GM23338 (cell line): ENCODE measurements around the gene KCNB1. TPM values are rescaled to one million over a fixed set of nuclear protein-coding genes. Genes with fewer than 3 reads are reported as not detected.
A peak's percentile ranks its signal among the peaks of the same experiment; 100 is the strongest.

Source experiments
- ATAC-seq: fragments of 200-7000 bp; cut with Tn5 transposase; 3 replicates; pipeline ENCODE4 v1.9.1; 2020
- DNase-seq: peaks from one replicate; pipeline ENCODE4 v3.0.0-alpha.2; 2015; ENCODE audit warnings: low spot score
- H2AFZ ChIP-seq: fragments of 200-600 bp; sonication (generic); 2 replicates; pipeline ENCODE4 v1.8.0; 2016; ENCODE audit warnings: antibody characterized with exemption, mild to moderate bottlenecking, moderate library complexity
- H3F3A ChIP-seq: fragments of 200-600 bp; sonication (generic); replicated peaks from 2 replicates; pipeline ENCODE4 v1.8.0; 2017; ENCODE audit warnings: antibody characterized with exemption, mixed run types, low read depth
- H3K27ac ChIP-seq: fragments of 200-600 bp; sonication (generic); 2 replicates; pipeline ENCODE4 v1.6.1; 2016; ENCODE audit warnings: low read depth
- H3K27me3 ChIP-seq: fragments of 200-600 bp; sonication (generic); 2 replicates; pipeline ENCODE4 v1.8.0; 2016; ENCODE audit warnings: mild to moderate bottlenecking, mixed run types, moderate library complexity; ENCODE audit not compliant: insufficient read depth
- H3K36me3 ChIP-seq: fragments of 200-600 bp; sonication (generic); 2 replicates; pipeline ENCODE4 v1.8.0; 2016; ENCODE audit warnings: mild to moderate bottlenecking; ENCODE audit not compliant: insufficient read depth
- H3K4me1 ChIP-seq: fragments of 200-600 bp; sonication (generic); 2 replicates; pipeline ENCODE4 v1.8.0; 2016; ENCODE audit warnings: mild to moderate bottlenecking, moderate library complexity; ENCODE audit not compliant: insufficient read depth
- H3K4me2 ChIP-seq: fragments of 200-600 bp; sonication (generic); 2 replicates; pipeline ENCODE4 v1.7.1; 2017; ENCODE audit warnings: mixed run types
- H3K4me3 ChIP-seq: fragments of 200-600 bp; sonication (generic); 2 replicates; pipeline ENCODE4 v1.6.1; 2016; ENCODE audit warnings: mixed run types
- H3K79me2 ChIP-seq: fragments of 200-600 bp; sonication (generic); replicated peaks from 2 replicates; pipeline ENCODE4 v1.8.0; 2017; ENCODE audit warnings: mild to moderate bottlenecking; ENCODE audit not compliant: insufficient read depth
- H3K9me2 ChIP-seq: fragments of 200-600 bp; sonication (generic); 2 replicates; pipeline ENCODE4 v1.8.0; 2017; ENCODE audit not compliant: insufficient read depth
- H4K20me1 ChIP-seq: fragments of 200-600 bp; sonication (generic); replicated peaks from 2 replicates; pipeline ENCODE4 v1.8.0; 2017; ENCODE audit warnings: mild to moderate bottlenecking; ENCODE audit not compliant: insufficient read depth
- H3K27ac Mint-ChIP-seq: 2 replicates; pipeline ENCODE4 v1.8.0; 2020; ENCODE audit warnings: inconsistent platforms, mild to moderate bottlenecking, moderate library complexity, mixed read lengths
- H3K27me3 Mint-ChIP-seq: 3 replicates; pipeline ENCODE4 v1.8.0; 2022; ENCODE audit warnings: low read depth, mild to moderate bottlenecking, moderate library complexity, mixed read lengths, inconsistent platforms; ENCODE audit not compliant: insufficient read depth, poor library complexity
- H3K36me3 Mint-ChIP-seq: 3 replicates; pipeline ENCODE4 v1.8.0; 2021; ENCODE audit warnings: low read depth, mild to moderate bottlenecking, inconsistent platforms, moderate library complexity, mixed read lengths
- H3K4me1 Mint-ChIP-seq: 3 replicates; pipeline ENCODE4 v1.8.0; 2020; ENCODE audit warnings: mild to moderate bottlenecking, inconsistent platforms, mixed read lengths
- H3K4me3 Mint-ChIP-seq: 3 replicates; pipeline ENCODE4 v1.8.0; 2021; ENCODE audit warnings: moderate library complexity, mild to moderate bottlenecking, inconsistent platforms, mixed read lengths
- H3K9me3 Mint-ChIP-seq: 3 replicates; pipeline ENCODE4 v1.8.0; 2020; ENCODE audit warnings: moderate library complexity, mild to moderate bottlenecking, inconsistent platforms, mixed read lengths
- STAT1 ChIP-seq: IDR thresholded peaks from one replicate; pipeline ENCODE4 v1.6.1; 2016; ENCODE audit warnings: antibody characterized with exemption; ENCODE audit not compliant: unreplicated experiment
- ZNF331 ChIP-seq: fragments of 250-450 bp; sonication (Bioruptor Pico); IDR thresholded peaks from 2 replicates; pipeline ENCODE4 v1.5.0; 2020; ENCODE audit warnings: low read depth, mild to moderate bottlenecking, moderate library complexity
- polyA plus RNA-seq: library from polyadenylated mRNA; unstranded; fragments of >200 nt; fragmentation: Nextera tagmentation; extraction: Ambion mirVana; gene quantifications from 2 replicates; pipeline ENCODE4 v1.2.1, GENCODE V29; 2016
- total RNA-seq: library from RNA; depleted of rRNA; stranded (reverse); fragments of >200 nt; shearing (Covaris generic); gene quantifications from 2 replicates; pipeline ENCODE4 v1.2.3, GENCODE V29; 2014
- TF ChIP-seq, protein P1 (sequence below): fragments of 250-450 bp; sonication (Bioruptor Pico); IDR thresholded peaks from 2 replicates; pipeline ENCODE4 v1.5.0; 2020; ENCODE audit warnings: mild to moderate bottlenecking, moderate library complexity
- TF ChIP-seq, protein P2 (sequence below): IDR thresholded peaks from 2 replicates; pipeline ENCODE4 v1.6.1; 2016; ENCODE audit warnings: antibody characterized with exemption
- TF ChIP-seq, protein P3 (sequence below), 2 experiments: fragments of 200-600 bp in 1 of 2; sonication (generic) in 1 of 2; conservative IDR thresholded peaks; 2 replicates each; pipeline versions ENCODE4 v1.5.1 to v1.6.1; 2016 to 2017; ENCODE audit warnings: antibody characterized with exemption in 2 of 2, low read depth in 2 of 2, mild to moderate bottlenecking in 2 of 2, moderate library complexity in 1 of 2

The KCNB1 gene
- total and polyA plus RNA-seq, 2 experiments from 2014 or later, result 0.28 to 0.29 TPM

DNA sequence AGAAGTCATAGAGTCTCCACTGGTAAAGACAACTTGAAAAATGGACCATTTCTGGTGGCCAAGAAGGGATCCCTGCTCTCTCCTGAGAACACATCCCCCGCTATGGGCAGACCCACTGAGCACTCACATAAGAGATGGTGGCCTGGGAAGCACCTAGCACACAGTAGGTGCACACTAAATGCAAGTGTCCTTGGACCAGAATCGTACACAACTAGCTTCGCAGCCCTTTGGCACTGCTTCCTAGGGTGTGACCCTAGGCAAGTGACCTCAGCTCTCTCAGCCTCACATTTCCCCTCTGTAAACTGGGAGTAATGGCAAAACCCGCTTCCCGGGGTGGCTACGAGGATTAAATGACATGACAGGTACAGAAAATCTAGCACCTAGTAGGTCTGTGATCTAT is 35.1 kb downstream of the KCNB1 start:
- Histone ChIP-seq H4K20me1 (no peaks in the 10 kb centered on the region; the same call in 1 of the 2 replicates), H3K36me3 (no peaks in the 10 kb centered on the region), H3K27me3 (no peaks in the 10 kb centered on the region), H3F3A (no peaks in the 10 kb centered on the region), H3K9me2 (no peaks in the 10 kb centered on the region), H3K4me3 (no peak overlapping the region), H3K4me1 (peaks cover 21% of the 10 kb centered on the region), H3K27ac (no peak overlapping the region), H3K79me2 (no peaks in the 10 kb centered on the region), H3K4me2 (peak overlapping the region; percentile 58; the same call in 1 of the 2 replicates), H2AFZ (peak overlapping the region; percentile 80; the same call in 1 of the 2 replicates)
- Mint-ChIP-seq H3K27ac (no peak overlapping the region), H3K36me3 (no peaks in the 10 kb centered on the region; the same call in 1 of the 3 replicates), H3K4me3 (no peak overlapping the region; the same call in 2 of the 3 replicates), H3K9me3 (no peaks in the 10 kb centered on the region), H3K27me3 (peaks cover 11% of the 10 kb centered on the region), H3K4me1 (peaks cover 54% of the 10 kb centered on the region)
- DNase-seq (no peak), ATAC-seq (no peak)
- no peak for TF ChIP-seq ZNF331 (CRISPR knock-in tag)

DNA sequence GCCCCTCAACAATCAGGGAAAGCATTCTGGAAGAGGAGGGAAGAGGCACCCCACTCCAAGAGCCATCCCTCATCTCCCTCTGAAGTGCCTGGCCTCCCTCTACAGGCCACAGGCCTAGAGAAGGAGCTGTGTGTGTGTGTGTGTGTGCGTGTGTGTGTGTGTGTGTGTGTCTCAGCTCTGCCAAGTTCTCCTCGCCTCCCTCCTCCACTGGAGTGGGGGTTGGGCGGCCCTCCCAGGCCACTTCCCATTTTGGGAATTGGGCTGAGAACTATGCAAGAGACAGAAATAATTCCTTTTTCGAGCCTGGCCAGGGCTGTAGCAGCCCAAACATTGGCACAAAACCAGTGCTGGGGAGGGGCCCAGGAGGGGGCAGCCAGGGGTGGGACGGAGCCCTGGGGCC is 35.7 kb downstream of the KCNB1 start:
- no peaks in the 10 kb centered on the region for H3K79me2 ChIP-seq
- H3F3A ChIP-seq, result no peaks in the 10 kb centered on the region
- H2AFZ ChIP-seq, result 0 out of 2 replicates have a peak overlapping the region, but pooled peaks have one; percentile 63
- no peaks in the 10 kb centered on the region for H3K9me2 ChIP-seq
- H3K27me3 ChIP-seq, result no peaks in the 10 kb centered on the region
- Mint-ChIP-seq H3K4me1 (peaks cover 54% of the 10 kb centered on the region), H3K9me3 (no peaks in the 10 kb centered on the region), H3K36me3 (no peaks in the 10 kb centered on the region; the same call in 1 of the 3 replicates), H3K4me3 (no peak overlapping the region), H3K27ac (no peak overlapping the region), H3K27me3 (peaks cover 11% of the 10 kb centered on the region)
- TF ChIP-seq STAT1, result no peak
- TF ChIP-seq, protein P1, sequence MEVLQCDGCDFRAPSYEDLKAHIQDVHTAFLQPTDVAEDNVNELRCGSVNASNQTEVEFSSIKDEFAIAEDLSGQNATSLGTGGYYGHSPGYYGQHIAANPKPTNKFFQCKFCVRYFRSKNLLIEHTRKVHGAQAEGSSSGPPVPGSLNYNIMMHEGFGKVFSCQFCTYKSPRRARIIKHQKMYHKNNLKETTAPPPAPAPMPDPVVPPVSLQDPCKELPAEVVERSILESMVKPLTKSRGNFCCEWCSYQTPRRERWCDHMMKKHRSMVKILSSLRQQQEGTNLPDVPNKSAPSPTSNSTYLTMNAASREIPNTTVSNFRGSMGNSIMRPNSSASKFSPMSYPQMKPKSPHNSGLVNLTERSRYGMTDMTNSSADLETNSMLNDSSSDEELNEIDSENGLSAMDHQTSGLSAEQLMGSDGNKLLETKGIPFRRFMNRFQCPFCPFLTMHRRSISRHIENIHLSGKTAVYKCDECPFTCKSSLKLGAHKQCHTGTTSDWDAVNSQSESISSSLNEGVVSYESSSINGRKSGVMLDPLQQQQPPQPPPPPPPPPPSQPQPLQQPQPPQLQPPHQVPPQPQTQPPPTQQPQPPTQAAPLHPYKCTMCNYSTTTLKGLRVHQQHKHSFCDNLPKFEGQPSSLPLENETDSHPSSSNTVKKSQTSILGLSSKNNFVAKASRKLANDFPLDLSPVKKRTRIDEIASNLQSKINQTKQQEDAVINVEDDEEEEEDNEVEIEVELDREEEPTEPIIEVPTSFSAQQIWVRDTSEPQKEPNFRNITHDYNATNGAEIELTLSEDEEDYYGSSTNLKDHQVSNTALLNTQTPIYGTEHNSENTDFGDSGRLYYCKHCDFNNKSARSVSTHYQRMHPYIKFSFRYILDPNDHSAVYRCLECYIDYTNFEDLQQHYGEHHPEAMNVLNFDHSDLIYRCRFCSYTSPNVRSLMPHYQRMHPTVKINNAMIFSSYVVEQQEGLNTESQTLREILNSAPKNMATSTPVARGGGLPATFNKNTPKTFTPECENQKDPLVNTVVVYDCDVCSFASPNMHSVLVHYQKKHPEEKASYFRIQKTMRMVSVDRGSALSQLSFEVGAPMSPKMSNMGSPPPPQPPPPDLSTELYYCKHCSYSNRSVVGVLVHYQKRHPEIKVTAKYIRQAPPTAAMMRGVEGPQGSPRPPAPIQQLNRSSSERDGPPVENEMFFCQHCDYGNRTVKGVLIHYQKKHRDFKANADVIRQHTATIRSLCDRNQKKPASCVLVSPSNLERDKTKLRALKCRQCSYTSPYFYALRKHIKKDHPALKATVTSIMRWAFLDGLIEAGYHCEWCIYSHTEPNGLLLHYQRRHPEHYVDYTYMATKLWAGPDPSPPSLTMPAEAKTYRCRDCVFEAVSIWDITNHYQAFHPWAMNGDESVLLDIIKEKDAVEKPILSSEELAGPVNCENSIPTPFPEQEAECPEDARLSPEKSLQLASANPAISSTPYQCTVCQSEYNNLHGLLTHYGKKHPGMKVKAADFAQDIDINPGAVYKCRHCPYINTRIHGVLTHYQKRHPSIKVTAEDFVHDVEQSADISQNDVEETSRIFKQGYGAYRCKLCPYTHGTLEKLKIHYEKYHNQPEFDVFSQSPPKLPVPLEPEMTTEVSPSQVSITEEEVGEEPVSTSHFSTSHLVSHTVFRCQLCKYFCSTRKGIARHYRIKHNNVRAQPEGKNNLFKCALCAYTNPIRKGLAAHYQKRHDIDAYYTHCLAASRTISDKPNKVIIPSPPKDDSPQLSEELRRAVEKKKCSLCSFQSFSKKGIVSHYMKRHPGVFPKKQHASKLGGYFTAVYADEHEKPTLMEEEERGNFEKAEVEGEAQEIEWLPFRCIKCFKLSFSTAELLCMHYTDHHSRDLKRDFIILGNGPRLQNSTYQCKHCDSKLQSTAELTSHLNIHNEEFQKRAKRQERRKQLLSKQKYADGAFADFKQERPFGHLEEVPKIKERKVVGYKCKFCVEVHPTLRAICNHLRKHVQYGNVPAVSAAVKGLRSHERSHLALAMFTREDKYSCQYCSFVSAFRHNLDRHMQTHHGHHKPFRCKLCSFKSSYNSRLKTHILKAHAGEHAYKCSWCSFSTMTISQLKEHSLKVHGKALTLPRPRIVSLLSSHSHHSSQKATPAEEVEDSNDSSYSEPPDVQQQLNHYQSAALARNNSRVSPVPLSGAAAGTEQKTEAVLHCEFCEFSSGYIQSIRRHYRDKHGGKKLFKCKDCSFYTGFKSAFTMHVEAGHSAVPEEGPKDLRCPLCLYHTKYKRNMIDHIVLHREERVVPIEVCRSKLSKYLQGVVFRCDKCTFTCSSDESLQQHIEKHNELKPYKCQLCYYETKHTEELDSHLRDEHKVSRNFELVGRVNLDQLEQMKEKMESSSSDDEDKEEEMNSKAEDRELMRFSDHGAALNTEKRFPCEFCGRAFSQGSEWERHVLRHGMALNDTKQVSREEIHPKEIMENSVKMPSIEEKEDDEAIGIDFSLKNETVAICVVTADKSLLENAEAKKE (CRISPR knock-in tag), result peak; percentile 28; the same call in 1 of the 2 replicates
- TF ChIP-seq, protein P2, sequence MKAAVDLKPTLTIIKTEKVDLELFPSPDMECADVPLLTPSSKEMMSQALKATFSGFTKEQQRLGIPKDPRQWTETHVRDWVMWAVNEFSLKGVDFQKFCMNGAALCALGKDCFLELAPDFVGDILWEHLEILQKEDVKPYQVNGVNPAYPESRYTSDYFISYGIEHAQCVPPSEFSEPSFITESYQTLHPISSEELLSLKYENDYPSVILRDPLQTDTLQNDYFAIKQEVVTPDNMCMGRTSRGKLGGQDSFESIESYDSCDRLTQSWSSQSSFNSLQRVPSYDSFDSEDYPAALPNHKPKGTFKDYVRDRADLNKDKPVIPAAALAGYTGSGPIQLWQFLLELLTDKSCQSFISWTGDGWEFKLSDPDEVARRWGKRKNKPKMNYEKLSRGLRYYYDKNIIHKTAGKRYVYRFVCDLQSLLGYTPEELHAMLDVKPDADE, result no peak
- TF ChIP-seq, protein P3, sequence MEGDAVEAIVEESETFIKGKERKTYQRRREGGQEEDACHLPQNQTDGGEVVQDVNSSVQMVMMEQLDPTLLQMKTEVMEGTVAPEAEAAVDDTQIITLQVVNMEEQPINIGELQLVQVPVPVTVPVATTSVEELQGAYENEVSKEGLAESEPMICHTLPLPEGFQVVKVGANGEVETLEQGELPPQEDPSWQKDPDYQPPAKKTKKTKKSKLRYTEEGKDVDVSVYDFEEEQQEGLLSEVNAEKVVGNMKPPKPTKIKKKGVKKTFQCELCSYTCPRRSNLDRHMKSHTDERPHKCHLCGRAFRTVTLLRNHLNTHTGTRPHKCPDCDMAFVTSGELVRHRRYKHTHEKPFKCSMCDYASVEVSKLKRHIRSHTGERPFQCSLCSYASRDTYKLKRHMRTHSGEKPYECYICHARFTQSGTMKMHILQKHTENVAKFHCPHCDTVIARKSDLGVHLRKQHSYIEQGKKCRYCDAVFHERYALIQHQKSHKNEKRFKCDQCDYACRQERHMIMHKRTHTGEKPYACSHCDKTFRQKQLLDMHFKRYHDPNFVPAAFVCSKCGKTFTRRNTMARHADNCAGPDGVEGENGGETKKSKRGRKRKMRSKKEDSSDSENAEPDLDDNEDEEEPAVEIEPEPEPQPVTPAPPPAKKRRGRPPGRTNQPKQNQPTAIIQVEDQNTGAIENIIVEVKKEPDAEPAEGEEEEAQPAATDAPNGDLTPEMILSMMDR (conservative IDR thresholded peaks at IDR 0.05; ENCODE audit: low read depth in 2 of 2), result peak in 1 of 2 experiments; percentile 45; a peak in 2 of 4 replicates
- peaks cover 21% of the 10 kb centered on the region for H3K4me1 ChIP-seq
- H3K27ac ChIP-seq, result no peak overlapping the region
- no peak overlapping the region for H3K4me3 ChIP-seq
- peak overlapping the region; percentile 58; the same call in 1 of the 2 replicates for H3K4me2 ChIP-seq
- no peaks in the 10 kb centered on the region for H3K36me3 ChIP-seq
- H4K20me1 ChIP-seq, result no peaks in the 10 kb centered on the region; the same call in 1 of the 2 replicates
- ATAC-seq, result peak; percentile 66
- DNase-seq, result peak; percentile 65
